Progenitor cell of endocrine pancreas (in vitro differentiated cells): Measurements from ENCODE around the gene STAU1. TPM values are rescaled to one million over a fixed set of nuclear protein-coding genes. Genes with fewer than 3 reads are reported as not detected.

ENCODE experiments used
- DNase-seq: peaks from one replicate; pipeline ENCODE4 v3.0.0; 2021; ENCODE audit warnings: low spot score; ENCODE audit not compliant: unreplicated experiment
- H3K27ac Mint-ChIP-seq: 2 replicates; pipeline ENCODE4 v1.8.0; 2021; ENCODE audit warnings: mild to moderate bottlenecking, moderate library complexity, mixed read lengths
- H3K27me3 Mint-ChIP-seq: 2 replicates; pipeline ENCODE4 v1.8.0; 2021; ENCODE audit warnings: mixed read lengths
- H3K36me3 Mint-ChIP-seq: 2 replicates; pipeline ENCODE4 v1.8.0; 2022; ENCODE audit warnings: mixed read lengths; ENCODE audit not compliant: insufficient read depth
- H3K4me1 Mint-ChIP-seq: 2 replicates; pipeline ENCODE4 v1.8.0; 2021; ENCODE audit warnings: low read depth, mixed read lengths
- H3K4me3 Mint-ChIP-seq: 2 replicates; pipeline ENCODE4 v1.8.0; 2021; ENCODE audit warnings: low read depth, mild to moderate bottlenecking, moderate library complexity, mixed read lengths
- H3K9me3 Mint-ChIP-seq: 2 replicates; pipeline ENCODE4 v1.8.0; 2021; ENCODE audit warnings: low read depth, mixed read lengths
- total RNA-seq: library from RNA; stranded (reverse); gene quantifications from 2 replicates; pipeline ENCODE4 v1.2.1, GENCODE V29; 2021
- TF ChIP-seq, protein P1 (sequence below): fragments of 200-600 bp; sonication (generic); IDR thresholded peaks from one replicate; pipeline ENCODE4 v1.5.0; 2021; ENCODE audit warnings: antibody characterized with exemption, mild to moderate bottlenecking; ENCODE audit not compliant: unreplicated experiment

The STAU1 gene
- total RNA-seq, 1 donor from 2014 or later, result 93.9 TPM

- H3K27ac Mint-ChIP-seq, result no peak overlapping the region
- TF ChIP-seq, protein P1, sequence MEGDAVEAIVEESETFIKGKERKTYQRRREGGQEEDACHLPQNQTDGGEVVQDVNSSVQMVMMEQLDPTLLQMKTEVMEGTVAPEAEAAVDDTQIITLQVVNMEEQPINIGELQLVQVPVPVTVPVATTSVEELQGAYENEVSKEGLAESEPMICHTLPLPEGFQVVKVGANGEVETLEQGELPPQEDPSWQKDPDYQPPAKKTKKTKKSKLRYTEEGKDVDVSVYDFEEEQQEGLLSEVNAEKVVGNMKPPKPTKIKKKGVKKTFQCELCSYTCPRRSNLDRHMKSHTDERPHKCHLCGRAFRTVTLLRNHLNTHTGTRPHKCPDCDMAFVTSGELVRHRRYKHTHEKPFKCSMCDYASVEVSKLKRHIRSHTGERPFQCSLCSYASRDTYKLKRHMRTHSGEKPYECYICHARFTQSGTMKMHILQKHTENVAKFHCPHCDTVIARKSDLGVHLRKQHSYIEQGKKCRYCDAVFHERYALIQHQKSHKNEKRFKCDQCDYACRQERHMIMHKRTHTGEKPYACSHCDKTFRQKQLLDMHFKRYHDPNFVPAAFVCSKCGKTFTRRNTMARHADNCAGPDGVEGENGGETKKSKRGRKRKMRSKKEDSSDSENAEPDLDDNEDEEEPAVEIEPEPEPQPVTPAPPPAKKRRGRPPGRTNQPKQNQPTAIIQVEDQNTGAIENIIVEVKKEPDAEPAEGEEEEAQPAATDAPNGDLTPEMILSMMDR, result no peak
- DNase-seq, result no peak
- H3K4me3 Mint-ChIP-seq, result no peak overlapping the region
- peaks cover under 1% of the 10 kb centered on the region for H3K36me3 Mint-ChIP-seq
- H3K4me1 Mint-ChIP-seq, result peaks cover 5% of the 10 kb centered on the region
- no peaks in the 10 kb centered on the region for H3K27me3 Mint-ChIP-seq
- H3K9me3 Mint-ChIP-seq, result no peaks in the 10 kb centered on the region
Observed at GRCh38 chr20:49165611-49166010, 22.5 kb downstream of the STAU1 start.

DNA sequence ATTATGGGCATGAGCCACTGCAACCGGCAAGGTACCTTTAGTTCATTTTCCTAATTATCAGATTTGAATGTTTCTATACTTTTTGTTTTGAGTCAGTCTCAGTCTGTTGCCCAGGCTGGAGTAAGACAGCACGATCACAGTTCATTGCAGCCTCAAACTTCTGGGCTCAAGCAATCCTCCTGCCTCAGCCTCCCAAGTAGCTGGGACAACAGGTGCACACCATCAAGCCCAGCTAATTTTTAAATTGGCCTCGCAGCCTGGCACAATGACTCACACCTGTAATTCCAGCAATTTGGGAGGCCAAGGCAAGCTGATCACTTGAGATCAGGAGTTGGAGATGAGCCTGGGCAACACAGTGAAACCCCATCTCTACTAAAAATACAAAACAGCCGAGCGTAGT lies 24.4 kb downstream of the STAU1 start:
- H3K4me3 Mint-ChIP-seq, result no peak overlapping the region
- TF ChIP-seq, protein P1, result no peak
- H3K36me3 Mint-ChIP-seq, result peaks cover 6% of the 10 kb centered on the region
- H3K4me1 Mint-ChIP-seq, result peaks cover 5% of the 10 kb centered on the region
- H3K9me3 Mint-ChIP-seq, result no peaks in the 10 kb centered on the region
- no peaks in the 10 kb centered on the region for H3K27me3 Mint-ChIP-seq
- peak overlapping the region; percentile 37 for H3K27ac Mint-ChIP-seq
- no peak for DNase-seq

- H3K27me3 Mint-ChIP-seq, result no peaks in the 10 kb centered on the region
- TF ChIP-seq, protein P1, result no peak
- peaks cover 5% of the 10 kb centered on the region for H3K4me1 Mint-ChIP-seq
- peaks cover 6% of the 10 kb centered on the region for H3K36me3 Mint-ChIP-seq
- H3K4me3 Mint-ChIP-seq, result no peak overlapping the region
- peak overlapping the region; percentile 87 for H3K27ac Mint-ChIP-seq
- DNase-seq, result no peak
- no peaks in the 10 kb centered on the region for H3K9me3 Mint-ChIP-seq
Observed at GRCh38 chr20:49161428-49162152, 26.5 kb downstream of the STAU1 start.

DNA sequence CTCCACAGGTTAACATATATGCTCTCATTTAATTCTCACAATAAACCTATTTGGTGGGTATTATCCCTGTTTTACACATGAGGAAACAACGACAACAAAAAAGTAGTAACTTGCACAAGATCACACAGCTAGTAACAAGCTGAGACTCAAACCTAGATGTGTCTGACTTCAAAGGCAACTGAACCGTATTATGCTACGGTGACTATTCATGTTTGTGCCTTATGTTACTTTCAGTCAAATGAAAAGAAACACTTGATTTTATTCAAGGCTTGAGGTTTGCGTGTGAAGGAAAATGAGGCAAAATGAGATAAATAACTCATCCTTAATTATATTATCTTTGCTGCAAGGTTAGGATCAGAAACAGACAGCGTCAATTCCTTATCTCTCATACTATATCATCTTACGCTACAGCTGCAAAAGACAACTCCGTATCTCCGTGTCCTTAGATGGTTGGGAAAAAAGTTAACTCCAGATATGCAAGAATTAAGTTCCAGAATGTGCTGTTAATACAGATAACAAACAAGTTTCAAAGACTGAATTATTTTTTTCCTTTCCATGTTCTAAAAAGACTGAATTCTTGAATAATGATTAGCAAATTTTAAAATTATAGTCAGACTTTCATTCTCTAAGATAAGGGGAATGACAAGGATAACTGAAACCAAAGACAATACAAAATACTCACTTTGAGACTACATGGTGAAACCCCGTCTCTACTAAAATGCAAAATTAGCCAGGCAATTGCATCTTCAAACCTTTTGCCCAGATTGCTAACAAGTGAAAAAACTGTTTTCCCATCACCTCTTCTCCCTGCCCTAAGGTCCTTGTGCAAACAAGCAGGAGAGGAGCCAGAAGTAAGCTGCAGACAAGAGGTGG lies 27.8 kb downstream of the STAU1 start:
- H3K9me3 Mint-ChIP-seq, result no peaks in the 10 kb centered on the region
- TF ChIP-seq, protein P1, result no peak
- H3K4me3 Mint-ChIP-seq, result no peak overlapping the region
- H3K4me1 Mint-ChIP-seq, result peaks cover 5% of the 10 kb centered on the region
- H3K27me3 Mint-ChIP-seq, result no peaks in the 10 kb centered on the region
- H3K36me3 Mint-ChIP-seq, result peaks cover 6% of the 10 kb centered on the region
- H3K27ac Mint-ChIP-seq, result no peak overlapping the region
- no peak for DNase-seq

GRCh38 chr20:49157146-49157545 lies 31.0 kb downstream of the STAU1 start:
- no peaks in the 10 kb centered on the region for H3K9me3 Mint-ChIP-seq
- no peaks in the 10 kb centered on the region for H3K27me3 Mint-ChIP-seq
- no peak for DNase-seq

More at GRCh38 chr20:49157146-49157545, 31.0 kb downstream of the STAU1 start:
- no peak overlapping the region for H3K4me3 Mint-ChIP-seq
- peaks cover 5% of the 10 kb centered on the region for H3K4me1 Mint-ChIP-seq
- no peak overlapping the region for H3K27ac Mint-ChIP-seq
- peaks cover 8% of the 10 kb centered on the region for H3K36me3 Mint-ChIP-seq
- TF ChIP-seq, protein P1, result no peak
